ENCODE data around the gene FLOT1. TPM values are rescaled to one million over a fixed set of nuclear protein-coding genes. Genes with fewer than 3 reads are reported as not detected.

Gene FLOT1
- total and polyA plus RNA-seq, 2 of the 13 experiments (the other 11 are each of a cell fraction or from before 2014, with no cell fraction given), result 82.3 to 130 TPM

DNA sequence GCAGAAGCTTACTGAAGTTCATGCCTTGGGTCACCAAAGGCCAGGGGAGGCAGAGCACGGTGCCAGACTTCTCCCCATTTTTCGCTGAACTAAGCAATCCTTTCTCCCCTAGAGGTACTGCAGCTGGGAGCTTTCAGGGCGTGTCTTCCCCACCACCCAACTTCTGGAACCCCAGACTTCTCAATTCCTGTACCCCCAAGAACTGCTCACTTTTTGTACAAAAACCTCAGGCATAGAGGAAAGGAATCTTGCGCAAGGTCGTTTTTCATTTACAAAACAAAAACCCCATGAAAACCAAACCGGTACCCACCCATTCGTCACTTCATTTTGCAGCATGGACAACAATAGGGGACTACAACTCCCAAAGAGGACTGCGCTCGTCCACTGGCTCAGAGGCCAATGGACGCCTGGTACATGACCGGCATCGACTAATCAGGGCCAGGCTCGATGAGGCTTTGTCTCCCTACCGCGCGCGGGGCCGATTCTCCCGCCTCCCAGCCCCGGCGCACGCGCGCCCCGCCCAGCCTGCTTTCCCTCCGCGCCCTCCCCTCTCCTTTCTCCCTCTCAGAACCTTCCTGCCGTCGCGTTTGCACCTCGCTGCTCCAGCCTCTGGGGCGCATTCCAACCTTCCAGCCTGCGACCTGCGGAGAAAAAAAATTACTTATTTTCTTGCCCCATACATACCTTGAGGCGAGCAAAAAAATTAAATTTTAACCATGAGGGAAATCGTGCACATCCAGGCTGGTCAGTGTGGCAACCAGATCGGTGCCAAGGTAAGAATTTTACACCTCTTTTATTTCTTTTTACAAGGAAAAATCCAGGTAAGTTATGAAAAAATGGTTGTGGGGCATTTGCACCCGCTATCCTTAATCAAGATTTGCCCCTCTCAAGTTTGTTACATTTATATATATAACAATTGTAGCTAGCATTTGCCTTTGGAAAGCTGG, 22.4 kb downstream of the FLOT1 start, which contains the start of gene TUBB (continued):
- peak; percentile 66; the same call in 1 of the 2 replicates for TF ChIP-seq RORA (CRISPR knock-in tag; IDR thresholded peaks at IDR 0.05)
- TF ChIP-seq, protein P1, sequence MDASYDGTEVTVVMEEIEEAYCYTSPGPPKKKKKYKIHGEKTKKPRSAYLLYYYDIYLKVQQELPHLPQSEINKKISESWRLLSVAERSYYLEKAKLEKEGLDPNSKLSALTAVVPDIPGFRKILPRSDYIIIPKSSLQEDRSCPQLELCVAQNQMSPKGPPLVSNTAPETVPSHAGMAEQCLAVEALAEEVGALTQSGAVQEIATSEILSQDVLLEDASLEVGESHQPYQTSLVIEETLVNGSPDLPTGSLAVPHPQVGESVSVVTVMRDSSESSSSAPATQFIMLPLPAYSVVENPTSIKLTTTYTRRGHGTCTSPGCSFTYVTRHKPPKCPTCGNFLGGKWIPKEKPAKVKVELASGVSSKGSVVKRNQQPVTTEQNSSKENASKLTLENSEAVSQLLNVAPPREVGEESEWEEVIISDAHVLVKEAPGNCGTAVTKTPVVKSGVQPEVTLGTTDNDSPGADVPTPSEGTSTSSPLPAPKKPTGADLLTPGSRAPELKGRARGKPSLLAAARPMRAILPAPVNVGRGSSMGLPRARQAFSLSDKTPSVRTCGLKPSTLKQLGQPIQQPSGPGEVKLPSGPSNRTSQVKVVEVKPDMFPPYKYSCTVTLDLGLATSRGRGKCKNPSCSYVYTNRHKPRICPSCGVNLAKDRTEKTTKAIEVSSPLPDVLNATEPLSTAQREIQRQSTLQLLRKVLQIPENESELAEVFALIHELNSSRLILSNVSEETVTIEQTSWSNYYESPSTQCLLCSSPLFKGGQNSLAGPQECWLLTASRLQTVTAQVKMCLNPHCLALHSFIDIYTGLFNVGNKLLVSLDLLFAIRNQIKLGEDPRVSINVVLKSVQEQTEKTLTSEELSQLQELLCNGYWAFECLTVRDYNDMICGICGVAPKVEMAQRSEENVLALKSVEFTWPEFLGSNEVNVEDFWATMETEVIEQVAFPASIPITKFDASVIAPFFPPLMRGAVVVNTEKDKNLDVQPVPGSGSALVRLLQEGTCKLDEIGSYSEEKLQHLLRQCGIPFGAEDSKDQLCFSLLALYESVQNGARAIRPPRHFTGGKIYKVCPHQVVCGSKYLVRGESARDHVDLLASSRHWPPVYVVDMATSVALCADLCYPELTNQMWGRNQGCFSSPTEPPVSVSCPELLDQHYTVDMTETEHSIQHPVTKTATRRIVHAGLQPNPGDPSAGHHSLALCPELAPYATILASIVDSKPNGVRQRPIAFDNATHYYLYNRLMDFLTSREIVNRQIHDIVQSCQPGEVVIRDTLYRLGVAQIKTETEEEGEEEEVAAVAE (CRISPR knock-in tag; IDR thresholded peaks at IDR 0.05; ENCODE audit: borderline replicate concordance), result peak; percentile 72; the same call in 1 of the 2 replicates
- TF ChIP-seq, protein P2, sequence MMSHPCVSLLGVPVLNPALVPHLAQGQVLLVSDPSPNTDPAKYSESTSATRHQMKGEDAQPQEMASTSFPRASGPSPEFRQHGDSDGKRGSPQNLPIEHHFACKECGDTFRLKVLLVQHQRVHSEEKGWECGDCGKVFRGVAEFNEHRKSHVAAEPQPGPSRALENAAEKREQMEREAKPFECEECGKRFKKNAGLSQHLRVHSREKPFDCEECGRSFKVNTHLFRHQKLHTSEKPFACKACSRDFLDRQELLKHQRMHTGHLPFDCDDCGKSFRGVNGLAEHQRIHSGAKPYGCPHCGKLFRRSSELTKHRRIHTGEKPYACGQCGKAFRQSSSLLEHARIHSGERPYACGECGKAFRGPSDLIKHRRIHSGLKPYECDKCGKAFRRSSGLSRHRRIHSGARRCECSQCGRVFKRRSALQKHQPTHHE (CRISPR knock-in tag; IDR thresholded peaks at IDR 0.05; ENCODE audit: borderline replicate concordance), result no peak; the same call in 1 of the 2 replicates
- TF ChIP-seq GABPB1 (CRISPR knock-in tag; IDR thresholded peaks at IDR 0.05), result peak; percentile 85
- TF ChIP-seq ZNF841 (CRISPR knock-in tag; IDR thresholded peaks at IDR 0.05; ENCODE audit: borderline replicate concordance), result no peak
- no peak for TF ChIP-seq ZNF12 (CRISPR knock-in tag; IDR thresholded peaks at IDR 0.05)
- peak; percentile 52; the same call in 1 of the 2 replicates for TF ChIP-seq ISL2 (CRISPR knock-in tag; IDR thresholded peaks at IDR 0.05)
- TF ChIP-seq, protein P3, sequence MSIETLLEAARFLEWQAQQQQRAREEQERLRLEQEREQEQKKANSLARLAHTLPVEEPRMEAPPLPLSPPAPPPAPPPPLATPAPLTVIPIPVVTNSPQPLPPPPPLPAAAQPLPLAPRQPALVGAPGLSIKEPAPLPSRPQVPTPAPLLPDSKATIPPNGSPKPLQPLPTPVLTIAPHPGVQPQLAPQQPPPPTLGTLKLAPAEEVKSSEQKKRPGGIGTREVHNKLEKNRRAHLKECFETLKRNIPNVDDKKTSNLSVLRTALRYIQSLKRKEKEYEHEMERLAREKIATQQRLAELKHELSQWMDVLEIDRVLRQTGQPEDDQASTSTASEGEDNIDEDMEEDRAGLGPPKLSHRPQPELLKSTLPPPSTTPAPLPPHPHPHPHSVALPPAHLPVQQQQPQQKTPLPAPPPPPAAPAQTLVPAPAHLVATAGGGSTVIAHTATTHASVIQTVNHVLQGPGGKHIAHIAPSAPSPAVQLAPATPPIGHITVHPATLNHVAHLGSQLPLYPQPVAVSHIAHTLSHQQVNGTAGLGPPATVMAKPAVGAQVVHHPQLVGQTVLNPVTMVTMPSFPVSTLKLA (IDR thresholded peaks at IDR 0.05), result peak; percentile 80
- 0 out of 2 replicates have a peak, but pooled peaks have one; percentile 20 for TF ChIP-seq ZNF670 (CRISPR knock-in tag; IDR thresholded peaks at IDR 0.05; ENCODE audit: borderline replicate concordance)
- peak; percentile 60; the same call in 1 of the 2 replicates for TF ChIP-seq KMT2A (CRISPR knock-in tag; IDR thresholded peaks at IDR 0.05)
- 0 out of 2 replicates have a peak, but pooled peaks have one; percentile 3 for TF ChIP-seq ZNF629 (CRISPR knock-in tag; conservative IDR thresholded peaks at IDR 0.05)
- TF ChIP-seq ZNF329 (CRISPR knock-in tag; IDR thresholded peaks at IDR 0.05; ENCODE audit: low read depth), result no peak
- TF ChIP-seq ZNF75D (CRISPR knock-in tag; IDR thresholded peaks at IDR 0.05; ENCODE audit: borderline replicate concordance), result 0 out of 2 replicates have a peak, but pooled peaks have one; percentile 15
- TF ChIP-seq, protein P4, sequence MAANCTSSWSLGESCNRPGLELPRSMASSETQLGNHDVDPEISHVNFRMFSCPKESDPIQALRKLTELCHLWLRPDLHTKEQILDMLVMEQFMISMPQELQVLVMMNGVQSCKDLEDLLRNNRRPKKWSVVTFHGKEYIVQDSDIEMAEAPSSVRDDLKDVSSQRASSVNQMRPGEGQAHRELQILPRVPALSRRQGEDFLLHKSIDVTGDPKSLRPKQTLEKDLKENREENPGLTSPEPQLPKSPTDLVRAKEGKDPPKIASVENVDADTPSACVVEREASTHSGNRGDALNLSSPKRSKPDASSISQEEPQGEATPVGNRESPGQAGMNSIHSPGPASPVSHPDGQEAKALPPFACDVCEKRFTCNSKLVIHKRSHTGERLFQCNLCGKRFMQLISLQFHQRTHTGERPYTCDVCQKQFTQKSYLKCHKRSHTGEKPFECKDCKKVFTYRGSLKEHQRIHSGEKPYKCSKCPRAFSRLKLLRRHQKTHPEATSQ (CRISPR knock-in tag; IDR thresholded peaks at IDR 0.05; ENCODE audit: borderline replicate concordance), result peak; percentile 81; the same call in 1 of the 2 replicates
